ENCODE measurements around the gene COMMD7.
A peak's percentile ranks its signal among the peaks of the same experiment; 100 is the strongest.
"Not testable (repeated sequence)": the region's sequence is repeated elsewhere in the genome, so short reads cannot be mapped to it uniquely, and the experiment has no call there.

Gene COMMD7

GRCh38 chr20:32743237-32744112 is at the start of gene COMMD7:
TSS of gene COMMD7 (minus strand) at chr20:32743467. CDS start at chr20:32743391, 76 bp downstream.
- DNase-seq = no peak

DNA sequence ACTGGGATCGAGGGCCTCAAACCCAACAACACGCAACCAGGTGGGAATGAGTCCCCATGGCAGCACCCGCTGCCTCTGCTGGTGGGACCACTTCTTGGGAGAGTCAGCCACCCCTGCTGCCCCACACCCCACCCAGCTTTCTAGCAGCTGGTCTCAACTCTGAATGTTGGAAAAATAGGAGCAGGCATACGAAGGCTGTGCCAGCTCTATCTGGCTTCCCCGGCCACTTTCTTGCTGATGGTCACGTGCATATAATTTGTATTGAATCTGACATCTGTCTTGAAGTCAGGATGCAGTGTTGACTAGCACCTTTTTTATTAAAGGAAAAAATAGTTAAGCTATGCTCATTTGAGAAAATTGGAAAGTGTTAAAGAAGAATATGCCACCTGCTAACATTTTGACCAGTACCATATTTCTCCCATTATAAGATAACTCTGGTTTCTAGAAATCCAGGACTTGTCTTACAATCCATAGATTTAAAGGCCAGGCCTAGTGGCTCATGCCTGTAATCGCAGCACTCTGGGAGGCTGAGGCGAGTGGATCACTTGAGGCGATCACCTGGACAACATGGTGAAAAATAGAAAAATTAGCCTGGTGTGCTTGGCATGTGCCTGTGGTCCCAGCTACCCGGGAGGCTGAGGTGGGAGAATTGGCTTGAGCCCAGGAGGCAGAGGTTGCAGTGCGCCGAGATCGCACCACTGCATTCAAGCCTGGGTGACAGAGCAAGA is 49.6 kb upstream of the COMMD7 start:
- no peak for DNase-seq

DNA sequence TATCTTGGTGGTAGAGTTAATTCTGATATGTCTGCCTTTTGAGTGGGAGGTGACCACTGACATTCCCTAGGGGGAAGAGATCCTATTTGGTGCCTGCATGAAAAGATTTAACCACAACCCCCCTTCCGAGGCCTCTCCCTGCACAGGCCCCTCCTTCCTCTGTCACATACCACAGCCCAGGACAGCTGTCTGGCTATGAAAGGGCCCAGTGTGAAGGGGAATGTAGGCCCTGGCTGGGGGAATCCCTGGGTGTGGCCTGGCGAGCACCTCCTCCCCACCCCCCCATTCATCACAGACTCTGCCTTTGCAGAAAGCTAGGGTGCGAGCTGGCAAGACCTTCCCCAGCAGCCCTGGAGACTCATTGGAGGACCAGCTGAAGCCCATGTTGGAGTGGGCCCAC is 49.0 kb upstream of the COMMD7 start:
- DNase-seq = peak; percentile 56

- DNase-seq = no peak
These were observed 47.4 kb upstream of the COMMD7 start for GRCh38 chr20:32790751-32791057.

DNA sequence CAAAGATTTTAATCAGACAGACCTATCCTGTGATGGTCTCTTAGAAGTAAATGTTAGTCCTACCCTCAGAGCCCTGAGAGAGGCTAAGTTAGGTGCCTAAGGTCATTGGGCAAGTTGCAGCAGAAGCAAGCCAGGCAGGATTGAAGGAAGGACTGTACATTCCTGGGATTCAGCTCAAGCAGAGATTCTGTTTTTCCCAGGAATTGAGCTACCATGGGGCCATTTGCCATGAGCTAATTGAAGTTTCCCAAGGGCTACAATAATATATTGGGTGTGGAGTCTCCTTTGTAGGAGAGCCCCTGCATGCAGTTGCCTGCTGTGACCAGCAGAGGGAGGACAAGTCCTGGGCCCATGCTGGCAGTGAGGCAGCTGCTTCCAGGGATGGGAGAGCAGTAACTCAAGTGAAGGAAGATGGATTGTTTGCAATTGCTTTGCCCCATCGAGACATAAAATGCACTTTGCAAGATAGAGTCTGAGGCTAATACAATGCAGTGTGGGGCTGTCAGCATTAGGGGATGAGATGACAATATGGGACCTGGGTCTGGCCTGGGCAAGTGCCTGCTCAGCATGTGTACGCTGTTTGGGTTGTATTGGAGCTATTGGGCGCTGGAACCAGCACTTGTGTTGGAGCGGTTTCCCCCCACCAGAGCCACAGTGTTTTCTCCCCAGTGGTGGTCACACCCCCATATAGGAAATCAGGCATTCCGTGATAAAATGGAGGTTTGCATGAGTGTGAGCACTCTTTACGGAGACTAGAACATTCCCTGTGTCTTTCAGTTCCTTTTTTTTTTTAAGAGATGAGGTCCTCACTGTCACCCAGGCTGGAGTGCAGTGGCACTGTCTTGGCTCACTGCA is 46.9 kb upstream of the COMMD7 start:
- DNase-seq = no peak

GRCh38 chr20:32787168-32787567 is 43.9 kb upstream of the COMMD7 start:
- no peak for DNase-seq

GRCh38 chr20:32786059-32786760 is 42.9 kb upstream of the COMMD7 start:
- no peak for DNase-seq

GRCh38 chr20:32784369-32785080 is 41.3 kb upstream of the COMMD7 start:
- DNase-seq = no peak

GRCh38 chr20:32780749-32781655 is 37.7 kb upstream of the COMMD7 start:
- DNase-seq = no peak

GRCh38 chr20:32780278-32780677 is 37.0 kb upstream of the COMMD7 start:
- no peak for DNase-seq

DNA sequence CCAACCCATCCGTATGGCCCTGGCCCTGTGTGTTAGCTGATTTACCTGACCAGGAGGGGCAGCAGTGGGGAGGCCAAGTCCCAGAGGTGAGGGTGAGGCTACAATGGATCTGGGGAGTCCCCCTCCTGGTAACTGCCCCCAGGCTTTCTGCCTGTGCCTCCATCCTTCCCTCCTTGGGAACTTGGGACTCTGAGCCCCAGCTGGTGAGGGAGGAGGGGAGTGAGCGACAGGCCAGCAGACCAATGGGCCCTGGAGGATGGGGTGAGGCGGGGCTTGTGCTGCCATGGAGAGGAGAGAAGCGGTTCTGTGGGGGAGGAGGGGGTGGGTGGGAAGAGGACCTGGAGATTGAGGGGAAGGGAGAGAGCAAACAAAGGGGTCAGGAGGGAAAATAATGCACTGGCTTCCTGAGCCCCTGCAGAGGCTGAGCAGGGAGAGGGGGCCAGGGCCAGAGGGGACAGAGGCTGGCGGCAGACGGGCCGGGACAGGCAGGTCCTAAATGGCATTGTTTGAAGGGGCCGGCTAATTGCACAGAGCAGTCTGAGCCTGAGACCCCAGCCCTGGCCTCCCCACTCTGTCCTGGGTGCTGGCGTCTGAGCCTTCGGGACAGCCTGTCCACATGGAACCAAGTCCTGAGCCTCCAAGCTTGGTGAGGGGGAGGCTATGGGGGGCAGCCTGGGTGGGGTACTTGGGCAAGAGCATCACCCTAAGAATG is 36.4 kb upstream of the COMMD7 start:
- no peak for DNase-seq

- DNase-seq = no peak
These were observed 34.1 kb upstream of the COMMD7 start for GRCh38 chr20:32777177-32777956.

DNA sequence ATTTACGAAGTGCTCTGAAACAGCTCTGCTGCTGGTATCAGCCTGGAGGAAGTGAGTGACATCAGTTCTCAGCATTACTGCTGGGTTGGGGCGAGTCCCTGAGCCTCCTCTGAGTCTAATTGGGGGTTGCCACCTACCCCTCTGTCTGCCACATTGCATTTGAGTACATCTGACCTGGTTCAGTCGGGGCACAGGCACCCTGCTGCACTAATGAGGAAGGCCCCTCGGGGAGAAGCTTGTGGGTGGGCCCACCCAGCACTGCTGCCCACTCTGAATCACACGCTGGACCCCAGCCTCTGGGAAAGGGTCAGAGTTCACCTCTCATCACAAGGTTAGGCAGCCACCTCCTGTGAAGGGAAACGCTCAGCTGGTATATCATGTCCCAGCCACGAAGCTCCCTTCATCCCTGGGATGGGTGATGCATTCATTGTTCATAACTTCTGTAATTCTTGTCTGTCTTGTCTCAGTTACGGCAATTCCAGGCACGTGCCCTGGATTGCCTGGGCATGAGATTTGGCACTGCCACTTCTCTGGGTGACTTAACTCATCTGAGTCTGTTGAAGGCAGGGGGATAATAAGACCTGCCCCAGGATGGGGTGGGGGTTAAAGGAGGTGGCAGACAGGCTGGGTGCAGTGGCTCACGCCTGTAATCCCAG is 32.2 kb upstream of the COMMD7 start:
- DNase-seq = no peak

- DNase-seq = no peak
These were observed 30.6 kb upstream of the COMMD7 start for GRCh38 chr20:32773855-32774254.

DNA sequence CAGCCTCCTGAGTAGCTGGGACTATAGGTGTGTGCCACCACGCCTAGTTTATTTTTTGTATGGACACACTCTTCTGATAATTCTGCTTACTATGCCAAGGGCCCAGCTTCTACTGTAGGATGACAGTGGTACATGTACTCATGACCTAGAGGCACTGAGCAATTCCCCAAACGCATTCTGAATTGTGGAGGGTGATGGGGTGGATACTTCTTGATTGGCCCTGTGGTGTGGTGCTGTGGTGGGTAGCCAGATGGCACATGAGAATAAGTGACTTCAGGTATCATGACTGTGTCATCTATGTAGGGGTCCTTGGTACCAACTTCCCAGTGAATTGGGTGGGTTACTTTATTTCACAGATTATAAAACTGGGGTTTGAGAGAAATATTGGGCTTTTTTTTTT is 30.0 kb upstream of the COMMD7 start:
- no peak for DNase-seq

DNA sequence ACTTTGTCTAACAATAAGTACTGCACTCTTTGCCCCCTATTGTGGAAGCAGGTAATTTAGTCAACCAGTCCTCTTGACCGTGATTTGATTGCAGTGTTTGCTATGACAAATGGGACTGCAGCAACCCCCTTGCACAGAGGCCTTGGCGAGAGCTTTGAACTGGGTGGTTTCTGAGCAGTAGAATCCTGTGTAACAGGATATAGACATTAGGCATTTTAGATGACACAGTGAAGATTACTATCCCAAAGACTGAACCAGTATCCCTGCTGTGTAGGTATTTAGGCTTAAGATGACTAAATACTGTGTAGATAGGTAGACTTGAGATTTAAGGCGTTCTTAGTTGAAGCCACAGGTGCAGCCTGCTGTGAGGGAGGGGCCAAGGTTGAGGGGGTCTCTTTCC is 28.8 kb upstream of the COMMD7 start:
- no peak for DNase-seq

DNA sequence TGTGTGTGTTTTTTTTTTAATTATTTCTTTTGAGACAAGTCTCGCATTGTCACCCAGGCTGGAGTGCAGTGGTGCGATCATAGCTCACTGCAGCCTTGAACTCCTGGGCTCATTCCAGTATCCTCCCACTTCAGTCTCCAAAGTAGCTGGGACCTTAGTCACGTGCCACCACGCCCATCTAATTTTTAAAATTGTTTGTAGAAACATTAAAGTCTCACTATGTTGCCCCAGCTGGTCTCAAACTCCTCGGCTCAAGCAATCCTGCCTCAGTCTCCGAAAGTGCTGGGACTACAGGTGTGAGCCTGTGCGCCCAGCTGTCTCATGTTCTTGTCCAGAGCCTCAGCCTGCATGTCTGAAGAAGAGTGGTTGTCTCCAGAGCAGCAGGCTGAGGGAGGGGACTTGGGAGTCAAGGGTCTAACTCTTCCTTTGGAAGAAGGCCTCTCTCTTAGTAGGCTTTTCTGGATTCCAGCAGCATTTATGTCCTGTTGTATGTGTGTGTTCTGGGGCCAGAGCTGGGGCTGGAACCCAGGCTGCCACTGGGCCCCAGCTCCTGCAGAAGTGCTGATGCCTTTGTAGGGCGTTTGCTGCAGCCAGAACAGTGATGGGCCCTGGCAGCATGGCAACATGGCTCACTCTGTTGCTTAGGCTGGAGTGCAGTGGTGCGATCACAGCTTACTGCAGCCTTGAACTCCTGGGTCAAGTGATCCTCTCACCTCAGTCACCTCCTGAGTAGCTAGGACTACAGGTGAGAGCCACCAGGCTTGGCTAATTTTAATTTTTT is 24.3 kb upstream of the COMMD7 start:
- no peak for DNase-seq

GRCh38 chr20:32765230-32765875 is 22.1 kb upstream of the COMMD7 start:
- not testable (repeated sequence) for DNase-seq
